HG03097 (cell line): Measurements from ENCODE around the gene TRIP13.

Experiments used
- ATAC-seq: cut with Tn5 transposase; IDR thresholded peaks from one replicate; pipeline ENCODE4 v1.9.1; 2021; ENCODE audit not compliant: unreplicated experiment, low FRiP score

The TRIP13 gene

GRCh38 chr5:963673-964531 is 71.2 kb downstream of the TRIP13 start:
- peak; percentile 57 for ATAC-seq

GRCh38 chr5:964821-965220 is 72.1 kb downstream of the TRIP13 start:
- ATAC-seq = no peak

GRCh38 chr5:965604-966344 is 73.1 kb downstream of the TRIP13 start:
- ATAC-seq = no peak

- ATAC-seq = no peak
Measured at GRCh38 chr5:966345-966710, 73.6 kb downstream of the TRIP13 start.

GRCh38 chr5:966941-967340 is 74.3 kb downstream of the TRIP13 start:
- ATAC-seq = no peak
